ENCODE results near the gene FGB. TPM values are rescaled to one million over a fixed set of nuclear protein-coding genes. Genes with fewer than 3 reads are reported as not detected.

FGB gene
- total and polyA plus RNA-seq, 2 of the 13 experiments (the other 11 are each of a cell fraction or from before 2014, with no cell fraction given) = 226 to 784 TPM

DNA sequence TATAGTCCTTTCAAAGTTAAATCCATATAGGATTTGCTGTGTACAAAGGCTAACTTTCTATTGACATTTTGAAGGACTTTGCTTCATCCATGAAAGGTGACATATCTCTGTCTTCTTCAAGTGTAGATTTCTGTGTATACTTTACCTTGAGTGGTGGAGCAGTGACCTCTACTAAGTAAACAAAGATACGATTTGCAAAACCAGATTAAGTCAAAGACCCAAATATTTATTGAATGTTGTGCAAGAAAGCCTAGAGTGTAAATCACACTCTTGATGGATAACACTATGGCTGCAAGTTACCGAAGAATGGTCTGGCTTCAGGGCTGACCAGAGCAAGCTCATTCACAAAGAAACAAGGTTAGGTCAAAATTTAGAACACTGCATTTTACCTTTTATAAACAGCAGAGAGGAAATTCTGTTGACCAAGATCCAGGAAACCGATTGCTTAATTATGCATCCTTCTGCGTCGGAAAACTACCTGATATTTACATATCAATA is 55.1 kb downstream of the FGB start (continued):
- no peak for TF ChIP-seq TCF12 (IDR thresholded peaks at IDR 0.05)
- peak; percentile 99 for TF ChIP-seq TCF12 (CRISPR knock-in tag; IDR thresholded peaks at IDR 0.05)
- no peak for TF ChIP-seq MBNL3 (CRISPR knock-in tag; conservative IDR thresholded peaks at IDR 0.05)
- TF ChIP-seq MAFF (IDR thresholded peaks at IDR 0.05; ENCODE audit: low read depth, low read length) = 0 out of 2 replicates have a peak, but pooled peaks have one; percentile 11
- TF ChIP-seq SPEN (CRISPR knock-in tag; IDR thresholded peaks at IDR 0.05; ENCODE audit: low read depth) = no peak
- TF ChIP-seq ZFP1 (CRISPR knock-in tag; IDR thresholded peaks at IDR 0.05) = 0 out of 2 replicates have a peak, but pooled peaks have one; percentile 74
- TF ChIP-seq ZFX (CRISPR knock-in tag; IDR thresholded peaks at IDR 0.05; ENCODE audit: low read depth) = no peak
- TF ChIP-seq ZBTB38 (CRISPR knock-in tag; IDR thresholded peaks at IDR 0.05) = no peak
- no peak for TF ChIP-seq ZNF839 (CRISPR knock-in tag; IDR thresholded peaks at IDR 0.05; ENCODE audit: borderline replicate concordance)
- TF ChIP-seq, protein P1, sequence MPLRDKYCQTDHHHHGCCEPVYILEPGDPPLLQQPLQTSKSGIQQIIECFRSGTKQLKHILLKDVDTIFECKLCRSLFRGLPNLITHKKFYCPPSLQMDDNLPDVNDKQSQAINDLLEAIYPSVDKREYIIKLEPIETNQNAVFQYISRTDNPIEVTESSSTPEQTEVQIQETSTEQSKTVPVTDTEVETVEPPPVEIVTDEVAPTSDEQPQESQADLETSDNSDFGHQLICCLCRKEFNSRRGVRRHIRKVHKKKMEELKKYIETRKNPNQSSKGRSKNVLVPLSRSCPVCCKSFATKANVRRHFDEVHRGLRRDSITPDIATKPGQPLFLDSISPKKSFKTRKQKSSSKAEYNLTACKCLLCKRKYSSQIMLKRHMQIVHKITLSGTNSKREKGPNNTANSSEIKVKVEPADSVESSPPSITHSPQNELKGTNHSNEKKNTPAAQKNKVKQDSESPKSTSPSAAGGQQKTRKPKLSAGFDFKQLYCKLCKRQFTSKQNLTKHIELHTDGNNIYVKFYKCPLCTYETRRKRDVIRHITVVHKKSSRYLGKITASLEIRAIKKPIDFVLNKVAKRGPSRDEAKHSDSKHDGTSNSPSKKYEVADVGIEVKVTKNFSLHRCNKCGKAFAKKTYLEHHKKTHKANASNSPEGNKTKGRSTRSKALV (CRISPR knock-in tag; IDR thresholded peaks at IDR 0.05) = peak; percentile 30; the same call in 1 of the 2 replicates
- TF ChIP-seq, protein P2, sequence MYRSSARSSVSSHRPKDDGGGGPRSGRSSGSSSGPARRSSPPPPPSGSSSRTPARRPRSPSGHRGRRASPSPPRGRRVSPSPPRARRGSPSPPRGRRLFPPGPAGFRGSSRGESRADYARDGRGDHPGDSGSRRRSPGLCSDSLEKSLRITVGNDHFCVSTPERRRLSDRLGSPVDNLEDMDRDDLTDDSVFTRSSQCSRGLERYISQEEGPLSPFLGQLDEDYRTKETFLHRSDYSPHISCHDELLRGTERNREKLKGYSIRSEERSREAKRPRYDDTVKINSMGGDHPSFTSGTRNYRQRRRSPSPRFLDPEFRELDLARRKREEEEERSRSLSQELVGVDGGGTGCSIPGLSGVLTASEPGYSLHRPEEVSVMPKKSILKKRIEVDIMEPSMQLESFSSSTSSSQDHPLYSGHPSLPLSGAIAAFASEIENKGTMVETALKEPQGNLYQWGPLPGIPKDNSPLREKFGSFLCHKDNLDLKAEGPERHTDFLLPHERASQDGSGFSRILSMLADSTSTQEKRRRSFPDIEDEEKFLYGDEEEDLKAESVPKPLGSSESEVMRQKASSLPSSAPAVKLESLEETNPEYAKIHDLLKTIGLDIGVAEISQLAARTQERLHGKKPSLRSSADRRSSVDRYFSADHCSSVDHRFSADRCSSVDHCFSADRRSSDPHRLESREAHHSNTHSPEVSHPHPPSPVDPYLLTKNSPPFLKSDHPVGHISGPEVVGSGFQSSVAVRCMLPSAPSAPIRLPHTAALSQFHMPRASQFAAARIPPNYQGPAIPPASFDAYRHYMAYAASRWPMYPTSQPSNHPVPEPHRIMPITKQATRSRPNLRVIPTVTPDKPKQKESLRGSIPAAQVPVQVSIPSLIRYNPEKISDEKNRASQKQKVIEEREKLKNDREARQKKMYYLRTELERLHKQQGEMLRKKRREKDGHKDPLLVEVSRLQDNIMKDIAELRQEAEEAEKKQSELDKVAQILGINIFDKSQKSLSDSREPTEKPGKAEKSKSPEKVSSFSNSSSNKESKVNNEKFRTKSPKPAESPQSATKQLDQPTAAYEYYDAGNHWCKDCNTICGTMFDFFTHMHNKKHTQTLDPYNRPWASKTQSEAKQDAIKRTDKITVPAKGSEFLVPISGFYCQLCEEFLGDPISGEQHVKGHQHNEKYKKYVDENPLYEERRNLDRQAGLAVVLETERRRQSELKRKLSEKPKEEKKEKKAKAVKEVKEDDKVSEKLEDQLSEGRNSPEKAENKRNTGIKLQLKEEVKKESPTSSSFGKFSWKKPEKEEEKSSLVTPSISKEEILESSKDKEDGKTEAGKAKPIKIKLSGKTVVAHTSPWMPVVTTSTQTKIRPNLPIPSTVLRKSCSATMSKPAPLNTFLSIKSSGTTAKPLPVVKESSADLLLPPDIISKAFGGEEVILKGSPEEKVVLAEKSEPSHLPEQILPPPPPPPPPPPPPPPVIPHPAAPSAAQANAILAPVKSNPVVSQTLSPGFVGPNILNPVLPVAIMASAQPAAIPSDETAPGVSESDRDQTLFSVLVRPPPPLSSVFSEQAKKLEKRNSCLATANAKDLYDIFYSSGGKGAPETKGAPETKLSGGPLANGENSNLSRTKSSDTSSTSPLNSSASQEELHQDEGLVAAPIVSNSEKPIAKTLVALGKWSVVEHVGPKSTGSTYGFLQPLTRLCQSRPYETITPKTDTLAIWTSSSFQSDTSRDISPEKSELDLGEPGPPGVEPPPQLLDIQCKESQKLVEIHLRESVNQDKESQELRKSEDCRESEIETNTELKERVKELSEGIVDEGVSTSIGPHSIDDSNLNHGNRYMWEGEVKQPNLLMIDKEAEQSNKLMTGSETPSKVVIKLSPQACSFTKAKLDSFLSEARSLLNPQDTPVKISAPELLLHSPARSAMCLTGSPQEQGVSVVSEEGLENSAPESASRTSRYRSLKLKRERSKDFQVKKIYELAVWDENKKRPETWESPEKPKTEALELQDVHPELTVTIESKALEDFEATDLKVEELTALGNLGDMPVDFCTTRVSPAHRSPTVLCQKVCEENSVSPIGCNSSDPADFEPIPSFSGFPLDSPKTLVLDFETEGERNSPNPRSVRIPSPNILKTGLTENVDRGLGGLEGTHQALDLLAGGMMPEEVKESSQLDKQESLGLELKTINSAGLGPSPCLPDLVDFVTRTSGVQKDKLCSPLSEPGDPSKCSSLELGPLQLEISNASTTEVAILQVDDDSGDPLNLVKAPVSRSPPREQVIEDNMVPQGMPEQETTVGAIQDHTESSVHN (CRISPR knock-in tag; IDR thresholded peaks at IDR 0.05) = no peak
- TF ChIP-seq GATA4 (IDR thresholded peaks at IDR 0.05; ENCODE audit: borderline replicate concordance, low read depth) = peak; percentile 99
- TF ChIP-seq HOXD1 (CRISPR knock-in tag; IDR thresholded peaks at IDR 0.05) = peak; percentile 99
- TF ChIP-seq MAZ (IDR thresholded peaks at IDR 0.05; ENCODE audit: borderline replicate concordance, low read depth, low read length) = 0 out of 2 replicates have a peak, but pooled peaks have one; percentile 26
- peak; percentile 48; the same call in 1 of the 2 replicates for TF ChIP-seq MAZ (CRISPR knock-in tag; IDR thresholded peaks at IDR 0.05; ENCODE audit: low read depth)
- TF ChIP-seq TAF15 (IDR thresholded peaks at IDR 0.05; ENCODE audit: low read depth, low read length, poor library complexity, severe bottlenecking) = no peak
- TF ChIP-seq ZC3H4 (CRISPR knock-in tag; IDR thresholded peaks at IDR 0.05; ENCODE audit: borderline replicate concordance) = no peak
- no peak for TF ChIP-seq SOX6 (IDR thresholded peaks at IDR 0.05)
- TF ChIP-seq SOX6 (CRISPR knock-in tag; IDR thresholded peaks at IDR 0.05) = peak; percentile 99
- 0 out of 2 replicates have a peak, but pooled peaks have one; percentile 5 for TF ChIP-seq XBP1 (CRISPR knock-in tag; IDR thresholded peaks at IDR 0.05)
- TF ChIP-seq ZNF24 (IDR thresholded peaks at IDR 0.05) = peak; percentile 77
- TF ChIP-seq RFX3 (CRISPR knock-in tag; IDR thresholded peaks at IDR 0.05) = peak; percentile 56
- TF ChIP-seq ZNF768 (CRISPR knock-in tag; IDR thresholded peaks at IDR 0.05) = no peak
- peak; percentile 98 for TF ChIP-seq MED1 (CRISPR knock-in tag; IDR thresholded peaks at IDR 0.05)
